ENCODE data around the gene MTTP. TPM values are rescaled to one million over a fixed set of nuclear protein-coding genes. Genes with fewer than 3 reads are reported as not detected.

The MTTP gene
- total RNA-seq: not detected in 2 replicates

GRCh38 chr4:99574530-99575324 lies at the start of gene MTTP:
TSS of gene MTTP (plus strand) at chr4:99574824. CDS start at chr4:99574910, 86 bp downstream.

DNA sequence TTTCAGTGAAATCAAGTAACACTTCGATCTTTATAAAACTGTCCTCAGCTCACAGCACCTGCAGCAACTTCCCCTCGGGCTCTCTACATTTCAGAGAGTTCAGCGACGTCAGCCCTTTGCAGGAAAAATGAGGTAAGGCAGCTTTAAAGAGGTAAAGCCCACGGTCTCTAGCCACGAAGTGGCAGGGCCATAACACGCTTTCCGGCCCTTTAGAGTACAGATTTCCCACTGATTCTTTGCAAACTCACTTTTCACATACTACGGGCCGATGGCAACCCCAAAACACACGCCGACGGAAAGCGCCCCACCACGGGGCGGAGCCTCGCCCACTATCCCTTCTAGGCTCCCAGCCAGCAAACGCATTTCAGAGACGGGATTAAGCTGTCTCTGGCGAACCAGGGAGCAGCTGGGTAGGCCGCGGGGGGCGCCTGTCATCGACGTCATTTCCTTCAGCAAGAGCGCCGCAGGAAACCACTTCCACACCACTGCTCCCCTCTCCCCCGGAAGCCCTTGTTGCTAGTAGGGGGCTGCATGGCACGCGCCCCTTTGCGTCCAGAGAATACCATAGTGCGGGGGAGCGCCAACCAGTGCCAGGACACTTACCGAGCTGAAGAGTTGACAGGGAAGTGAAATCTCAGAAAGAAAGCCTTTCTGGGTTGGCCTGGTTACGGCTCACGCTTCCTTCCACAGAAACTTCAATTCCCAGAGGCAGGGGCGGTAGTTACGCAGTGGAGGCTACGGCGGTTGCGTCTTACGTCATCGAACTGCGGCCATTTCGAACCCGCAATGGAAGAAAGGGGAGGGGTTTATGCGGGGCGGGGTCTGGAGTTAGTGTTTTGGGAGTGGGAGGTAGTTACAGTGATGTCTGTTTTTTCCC lies 11.1 kb upstream of the MTTP start, which contains the start of gene TRMT10A:
TSS of gene TRMT10A (minus strand) at position 730 of the 877 bp plus-strand sequence. CDS start 4,701 bp downstream, outside the sequence.

GRCh38 chr4:99657798-99658197 lies 83.2 kb downstream of the MTTP start, which contains the start of gene C4orf54:
TSS of gene C4orf54 (minus strand) at chr4:99657828. CDS start at chr4:99654648, 3,180 bp downstream.

Other genes starting within 250 kb of the MTTP start
- 0.20 and 0.73 TPM in 2 replicates for gene ADH1C, start 222.1 kb upstream of the MTTP start, total RNA-seq
- not detected in 2 replicates for gene ADH7, start 139.5 kb upstream of the MTTP start, total RNA-seq
- not detected in 2 replicates for gene C4orf17, start 63.8 kb upstream of the MTTP start, total RNA-seq
- 5.5 and 7.4 TPM in 2 replicates for gene TRMT10A, start 10.8 kb upstream of the MTTP start, total RNA-seq
- not detected in 2 replicates for gene C4orf54, start 83.0 kb downstream of the MTTP start, total RNA-seq
- gene DAPP1, start 242.0 kb downstream of the MTTP start, total RNA-seq: not detected in 2 replicates

Data from subcutaneous preadipocyte (primary cell).